ENCODE results near the gene CYBA.
"Not testable (repeated sequence)": the region's sequence is repeated elsewhere in the genome, so short reads cannot be mapped to it uniquely, and the experiment has no call there.

Gene CYBA

DNA sequence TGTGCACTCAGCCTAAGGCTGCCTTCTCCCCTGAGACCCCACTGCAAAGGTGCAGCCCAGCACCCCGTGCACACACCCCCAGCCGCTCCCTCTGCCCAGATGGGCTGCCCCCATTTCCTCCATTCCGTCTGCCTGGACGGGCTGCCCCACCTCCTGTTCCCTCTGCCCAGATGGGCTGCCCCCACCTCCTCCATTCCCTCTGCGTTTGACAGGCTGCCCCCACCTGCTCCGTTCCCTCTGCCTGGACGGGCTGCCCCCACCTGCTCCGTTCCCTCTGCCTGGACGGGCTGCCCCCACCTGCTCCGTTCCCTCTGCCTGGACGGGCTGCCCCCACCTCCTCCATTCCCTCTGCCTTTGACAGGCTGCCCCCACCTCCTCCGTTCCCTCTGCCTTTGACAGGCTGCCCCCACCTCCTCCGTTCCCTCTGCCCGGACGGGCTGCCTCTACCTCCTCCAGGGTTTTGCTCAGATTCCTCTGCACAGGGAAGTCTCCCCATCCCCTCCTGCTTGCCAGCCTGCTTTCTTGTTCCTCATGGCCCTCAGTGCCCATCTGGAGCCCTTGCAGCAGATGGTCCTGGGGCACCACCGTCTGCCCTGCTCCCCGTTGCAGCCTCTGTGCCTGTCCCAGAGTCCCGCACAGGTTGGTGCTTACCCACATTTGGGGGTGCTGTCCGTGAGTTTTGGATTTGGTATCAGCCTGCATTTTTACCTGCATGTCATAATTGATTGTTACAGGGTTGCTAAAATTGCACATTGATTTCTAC is 35.9 kb downstream of the CYBA start:
- no peak for DNase-seq (ENCODE audit: low spot score)

DNA sequence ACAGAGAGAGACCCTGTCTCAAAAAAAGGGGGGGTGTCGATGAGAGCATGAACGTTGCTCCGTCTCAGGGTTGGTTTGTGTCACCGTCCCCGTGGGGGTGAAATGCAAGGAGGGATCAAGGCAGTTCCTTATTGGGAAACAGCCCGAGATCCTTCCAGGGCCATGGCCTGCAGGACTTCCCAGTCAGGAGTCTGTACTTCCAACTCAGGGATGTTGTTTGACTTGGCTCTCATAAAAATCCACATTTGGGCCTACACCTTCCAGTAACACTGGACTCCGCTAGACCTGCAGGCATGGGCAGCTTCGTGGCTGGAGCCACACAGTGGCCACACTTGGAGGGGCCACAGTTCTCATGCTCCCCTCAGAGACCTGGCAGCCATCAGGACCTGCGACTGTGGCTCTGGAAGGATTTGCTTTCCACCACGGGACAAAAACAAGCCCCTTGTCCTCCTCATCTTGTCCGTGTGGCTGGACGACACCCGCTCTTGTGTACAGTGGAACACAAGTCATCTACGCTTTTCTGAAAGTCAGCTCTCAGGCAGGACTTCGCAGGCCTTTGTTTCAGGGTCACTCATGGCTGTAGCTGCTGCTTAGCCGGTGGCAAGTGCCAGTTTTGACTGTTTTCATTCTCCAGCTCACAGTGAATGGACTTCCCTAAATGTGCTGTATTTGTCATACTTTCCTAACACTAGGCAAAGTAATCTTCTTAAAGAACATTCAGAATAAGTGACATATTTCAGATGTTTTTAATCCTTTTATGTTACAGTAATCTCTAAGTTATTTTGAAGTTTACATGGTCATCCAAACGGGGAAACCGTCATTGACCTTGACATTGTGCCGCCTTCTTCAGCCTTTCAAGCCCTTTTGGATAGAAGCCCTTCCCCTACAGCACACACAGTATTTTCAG is 36.7 kb downstream of the CYBA start:
- no peak for DNase-seq (ENCODE audit: low spot score)

DNA sequence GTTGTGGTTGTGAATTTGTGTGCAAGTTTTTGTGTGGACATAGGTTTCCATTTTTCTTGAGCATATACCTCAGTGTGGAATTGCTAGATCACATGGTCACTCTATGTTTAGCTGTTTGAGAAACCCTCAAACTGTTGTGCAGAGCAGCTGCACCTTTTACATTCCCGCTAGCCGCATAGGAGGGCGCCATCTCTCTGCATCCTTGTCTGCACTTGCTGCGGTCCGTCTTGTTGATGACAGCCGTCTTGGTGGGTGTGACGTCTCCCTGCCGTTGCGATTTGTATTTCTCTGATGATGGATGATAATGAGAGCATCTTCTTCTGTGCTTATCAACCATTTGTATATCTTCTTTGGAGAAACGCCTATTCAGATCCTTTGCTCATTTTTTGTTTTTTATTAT is 37.6 kb downstream of the CYBA start:
- DNase-seq (ENCODE audit: low spot score) = no peak

DNA sequence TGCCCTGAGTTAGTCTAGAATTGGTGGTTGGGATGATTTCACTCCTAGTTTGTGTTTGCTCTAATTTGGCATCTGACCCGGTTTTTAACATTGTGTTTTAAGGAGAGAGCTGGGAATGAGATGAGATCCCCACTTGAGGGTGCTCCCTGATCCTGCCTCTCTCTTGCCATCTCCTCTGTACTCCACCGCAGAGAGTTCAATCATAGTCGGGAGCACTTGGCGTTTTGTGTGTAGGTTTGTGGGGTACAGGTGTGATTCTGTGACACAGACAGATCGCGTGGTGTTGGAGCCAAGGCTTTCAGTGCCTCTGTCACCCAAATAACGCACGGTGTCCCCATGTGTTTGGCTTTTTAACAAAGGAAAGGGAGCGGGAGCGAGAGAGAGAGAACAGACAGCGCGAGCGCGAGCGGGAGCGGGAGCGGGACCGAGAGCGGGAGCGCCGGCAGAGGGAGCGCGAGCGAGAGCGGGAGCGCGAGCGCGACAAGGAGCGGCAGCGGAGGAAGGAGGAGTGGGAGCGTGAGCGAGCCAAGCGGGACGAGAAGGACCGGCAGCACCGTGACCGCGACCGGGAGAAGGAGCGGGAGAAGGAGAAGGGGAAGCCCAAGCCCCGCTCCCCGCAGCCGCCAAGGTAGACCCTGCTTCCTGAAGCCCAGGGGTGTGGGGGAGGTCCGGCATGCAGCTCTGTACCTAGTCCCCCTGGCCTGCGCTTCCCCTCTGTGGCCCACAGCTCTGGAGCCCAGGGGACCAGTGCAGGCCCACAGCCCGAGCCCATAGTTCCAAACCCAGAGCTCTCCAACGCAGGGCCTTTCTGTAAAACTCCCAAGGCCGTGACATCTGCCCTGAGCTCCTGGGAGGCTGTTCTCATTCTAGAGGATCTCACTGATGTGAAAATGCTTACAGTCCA is 39.7 kb downstream of the CYBA start:
- no peak for DNase-seq (ENCODE audit: low spot score)

DNA sequence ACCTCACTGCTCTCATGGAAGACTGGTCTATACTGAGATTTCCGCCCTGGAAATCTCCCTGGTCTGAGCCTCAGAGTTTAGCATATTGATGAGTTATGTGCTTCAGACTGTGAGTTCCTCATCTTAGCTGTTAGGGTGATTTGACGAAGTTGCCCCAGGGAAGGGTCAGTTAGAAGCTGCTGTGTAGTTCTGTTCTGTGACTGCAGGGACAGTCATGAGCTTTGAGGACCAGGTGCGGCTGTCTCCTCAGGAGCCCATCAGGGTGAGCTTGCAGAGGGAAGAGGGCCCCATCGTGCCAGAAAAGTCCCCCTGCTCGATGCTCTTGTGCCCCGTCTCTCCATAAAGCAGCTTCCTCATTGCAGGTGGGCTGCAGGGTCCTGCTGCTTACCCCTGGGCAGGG is 40.8 kb downstream of the CYBA start:
- no peak for DNase-seq (ENCODE audit: low spot score)

DNA sequence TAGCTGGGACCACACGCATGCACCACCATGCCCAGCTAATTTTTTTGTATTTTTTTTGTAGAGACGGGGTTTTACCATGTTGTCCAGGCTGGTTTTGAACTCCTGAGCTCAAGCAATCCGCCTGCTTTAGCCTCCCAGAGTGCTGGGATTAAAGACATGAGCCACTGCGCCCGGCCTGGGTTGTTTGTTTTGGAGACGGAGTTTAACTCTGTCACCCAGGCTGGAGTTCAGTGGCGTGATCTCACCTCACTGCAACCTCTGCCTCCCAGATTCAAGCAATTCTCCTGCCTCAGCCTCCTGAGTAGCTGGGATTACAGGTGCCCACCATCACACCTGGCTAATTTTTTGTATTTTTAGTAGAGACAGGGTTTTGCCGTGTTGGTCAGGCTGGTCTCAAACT is 41.4 kb downstream of the CYBA start:
- DNase-seq (ENCODE audit: low spot score) = not testable (repeated sequence)

DNA sequence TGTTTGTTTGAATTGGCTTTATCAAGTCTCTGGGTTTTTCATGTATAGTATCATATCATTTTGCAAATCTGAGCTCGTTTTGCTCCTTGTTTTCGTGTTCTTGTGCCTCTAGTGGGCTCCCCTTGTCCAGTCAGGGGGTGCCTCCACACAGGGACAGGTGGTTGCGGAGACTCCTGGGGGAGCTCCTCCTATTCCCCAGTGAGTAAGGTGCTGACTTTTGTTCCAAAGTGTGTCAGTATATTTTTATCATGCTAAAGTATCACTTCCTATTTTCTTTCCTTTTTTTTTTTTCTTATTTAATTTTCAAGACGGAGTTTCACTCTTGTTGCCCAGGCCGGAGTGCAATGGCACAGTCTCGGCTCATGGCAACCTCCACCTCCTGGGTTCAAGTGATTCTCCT is 42.8 kb downstream of the CYBA start:
- no peak for DNase-seq (ENCODE audit: low spot score)

DNA sequence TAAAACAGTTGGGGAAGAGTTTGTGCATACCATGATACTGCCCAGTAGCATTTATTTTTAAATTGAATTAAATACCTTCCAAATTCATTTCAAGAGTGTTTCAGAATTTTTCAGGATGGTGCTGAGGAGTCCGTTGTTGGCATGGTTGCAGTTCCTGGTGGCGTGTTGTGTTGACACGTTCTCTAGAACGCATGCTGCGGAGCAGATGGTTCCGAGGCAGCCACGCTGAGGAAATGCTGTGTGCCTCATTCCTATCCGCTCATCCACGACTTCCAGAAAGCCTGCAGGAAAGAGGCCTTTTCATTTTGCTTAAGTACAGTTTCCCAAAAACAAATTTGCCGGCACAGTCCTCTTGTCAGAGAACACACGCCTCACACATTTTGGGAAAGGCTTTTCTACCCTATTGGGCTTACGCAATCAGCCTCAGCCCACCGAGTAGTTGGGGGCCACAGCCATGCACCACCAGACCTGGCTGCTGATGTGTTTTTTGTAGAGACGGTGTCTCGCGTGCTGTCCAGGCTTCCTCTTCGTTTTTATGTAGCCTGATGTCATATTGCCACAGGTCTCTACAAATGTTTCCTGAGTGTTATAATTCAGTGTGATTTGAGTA is 44.6 kb downstream of the CYBA start:
- DNase-seq (ENCODE audit: low spot score) = no peak

DNA sequence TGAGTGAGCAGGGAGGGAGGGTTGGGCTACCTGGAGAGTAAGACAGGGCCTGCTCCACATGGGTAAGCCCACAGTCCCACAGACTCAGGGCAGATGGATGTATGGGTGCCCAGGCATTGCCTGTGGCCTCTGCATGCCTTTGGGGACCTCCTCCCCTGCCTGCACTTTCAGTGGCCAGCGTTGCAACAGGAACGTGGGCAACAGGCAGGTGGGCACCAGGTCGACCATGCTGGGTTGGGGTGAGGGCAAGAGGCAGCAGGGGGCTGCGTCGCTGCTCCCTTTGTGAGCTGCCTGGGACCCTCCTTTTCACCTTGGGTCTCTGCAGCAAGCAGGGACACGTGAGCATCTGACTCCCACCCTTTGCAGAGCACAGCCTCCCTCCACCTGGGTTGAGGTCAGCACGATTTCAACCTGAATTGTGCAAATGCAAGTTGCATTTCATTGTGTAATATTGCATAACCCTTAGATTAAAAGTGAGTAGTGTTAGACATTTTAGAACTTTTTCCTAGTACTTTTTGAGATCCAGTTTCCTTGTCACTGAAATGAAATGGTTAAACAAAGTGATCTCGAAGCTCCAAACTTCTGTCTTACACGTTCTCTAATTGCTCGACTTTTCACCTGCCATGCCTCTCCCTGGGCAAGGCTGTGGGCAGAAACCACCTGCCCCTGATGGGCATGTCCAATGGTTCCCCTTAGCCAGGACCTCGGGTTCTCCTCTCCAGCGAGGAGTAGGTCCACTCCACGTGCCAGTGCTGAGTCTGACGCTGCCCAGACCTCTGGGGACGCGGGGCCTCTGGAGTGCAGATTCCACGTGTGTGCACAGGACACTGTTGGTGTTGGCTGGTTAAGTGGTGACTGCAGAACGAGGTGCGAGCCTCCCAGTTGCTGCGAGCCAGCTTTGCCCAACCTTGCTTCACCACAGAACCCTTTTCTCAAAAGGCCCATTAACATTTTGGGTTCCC is 45.4 kb downstream of the CYBA start:
- no peak for DNase-seq (ENCODE audit: low spot score)

DNA sequence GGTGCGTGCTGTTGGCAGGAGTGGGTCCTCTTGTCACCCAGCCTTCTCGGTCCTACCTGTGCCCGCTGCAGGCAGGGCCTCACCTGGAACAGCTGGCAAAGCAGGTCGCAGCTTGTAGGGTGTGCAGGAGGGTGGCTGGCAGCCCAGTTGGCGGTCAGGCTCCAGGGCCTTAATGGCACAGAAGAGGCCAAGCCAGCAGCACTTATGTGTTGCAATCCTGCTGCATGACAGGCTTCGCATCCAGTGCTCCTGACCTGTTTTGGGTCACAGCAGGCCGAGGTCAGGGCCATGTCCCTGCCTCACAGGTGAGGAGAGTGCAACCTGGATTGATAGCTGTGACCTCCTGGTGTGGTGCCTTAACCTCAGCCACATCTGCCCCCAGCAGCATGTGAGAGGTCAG is 48.8 kb downstream of the CYBA start:
- no peak for DNase-seq (ENCODE audit: low spot score)

DNA sequence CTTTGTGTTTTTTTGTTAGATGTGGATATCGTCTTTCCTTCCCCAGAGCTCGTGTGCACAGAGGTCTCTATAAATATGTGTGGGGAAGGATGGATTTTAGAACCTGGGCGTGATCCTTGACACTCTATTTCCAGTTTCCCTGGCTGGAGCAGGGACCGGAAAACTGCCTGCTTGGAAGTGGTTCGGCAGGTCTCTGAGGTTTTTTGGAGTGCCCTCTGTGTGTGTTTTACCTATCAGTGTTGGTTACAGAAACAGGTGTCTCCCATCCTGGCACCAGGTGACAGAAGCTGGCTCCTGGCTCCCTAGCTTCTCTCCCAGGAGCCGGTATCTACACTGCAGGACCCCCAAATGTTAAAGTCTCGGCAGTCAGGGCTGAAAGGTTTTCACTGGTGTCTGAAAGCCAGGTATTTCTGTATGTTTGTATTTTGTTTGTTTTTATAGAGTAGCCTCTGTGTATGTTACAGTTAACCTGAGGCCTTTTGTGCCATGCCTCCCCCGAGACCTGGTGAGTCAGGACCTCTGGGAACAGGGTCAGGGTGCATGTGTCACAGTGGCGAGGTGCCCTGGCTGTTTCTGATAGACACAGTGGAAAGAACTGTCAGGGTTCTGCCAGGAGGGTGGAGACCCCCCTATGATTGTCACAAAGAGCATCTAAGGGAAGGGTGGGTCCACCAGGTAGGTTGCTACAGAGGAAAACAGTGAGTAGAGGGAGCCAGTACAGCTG is 49.4 kb downstream of the CYBA start:
- no peak for DNase-seq (ENCODE audit: low spot score)

DNA sequence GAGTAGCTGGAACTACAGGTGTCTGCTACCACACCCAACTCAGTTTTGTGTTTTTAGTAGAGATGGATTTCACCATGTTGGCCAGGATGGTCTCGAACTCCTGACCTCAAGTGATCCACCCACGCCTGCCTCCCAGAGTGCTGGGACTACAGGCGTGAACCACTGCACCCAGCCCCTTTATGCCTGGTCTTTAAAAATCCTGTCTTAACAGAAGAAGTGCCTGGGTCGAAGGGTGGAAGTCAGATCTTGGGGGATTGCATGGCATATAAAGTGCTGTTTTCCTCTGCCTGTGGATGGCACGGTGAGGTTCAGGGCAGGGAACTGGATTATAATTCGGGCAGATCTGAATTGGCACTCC is 50.3 kb downstream of the CYBA start:
- no peak for DNase-seq (ENCODE audit: low spot score)

DNA sequence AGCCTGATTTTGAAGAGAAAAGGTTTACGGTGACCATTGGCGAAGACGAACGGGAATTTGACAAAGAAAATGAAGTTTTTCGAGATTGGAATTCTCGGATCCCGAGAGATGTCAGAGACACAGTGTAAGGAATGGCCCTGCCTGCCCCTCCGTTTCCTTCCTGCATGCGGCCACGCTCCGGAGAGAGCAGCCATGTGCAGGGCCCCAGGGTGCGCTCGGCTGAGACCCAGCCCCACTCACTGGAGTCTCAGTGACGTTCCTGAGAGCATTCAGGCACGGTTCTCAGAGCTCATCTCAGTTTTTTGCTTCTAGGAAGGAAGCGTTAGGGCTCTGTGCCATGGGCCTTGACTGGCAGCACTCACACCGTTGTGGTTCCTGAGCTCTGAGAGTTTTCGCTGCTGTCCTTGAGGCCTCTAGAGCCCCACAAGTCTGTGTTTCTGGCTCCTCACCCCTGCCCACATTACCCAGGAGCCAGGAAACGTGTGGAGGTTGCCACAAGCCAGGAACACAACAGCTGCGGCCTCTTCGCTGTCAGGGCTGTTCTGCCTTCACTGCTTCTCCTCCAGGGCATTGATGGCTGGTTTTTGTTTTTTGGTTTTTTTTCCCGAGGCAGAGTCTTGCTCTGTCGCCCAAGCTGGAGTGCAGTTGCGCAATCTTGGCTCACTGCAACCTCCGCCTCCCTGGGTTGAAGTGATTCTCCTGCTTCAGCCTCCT is 50.9 kb downstream of the CYBA start:
- DNase-seq (ENCODE audit: low spot score) = no peak

DNA sequence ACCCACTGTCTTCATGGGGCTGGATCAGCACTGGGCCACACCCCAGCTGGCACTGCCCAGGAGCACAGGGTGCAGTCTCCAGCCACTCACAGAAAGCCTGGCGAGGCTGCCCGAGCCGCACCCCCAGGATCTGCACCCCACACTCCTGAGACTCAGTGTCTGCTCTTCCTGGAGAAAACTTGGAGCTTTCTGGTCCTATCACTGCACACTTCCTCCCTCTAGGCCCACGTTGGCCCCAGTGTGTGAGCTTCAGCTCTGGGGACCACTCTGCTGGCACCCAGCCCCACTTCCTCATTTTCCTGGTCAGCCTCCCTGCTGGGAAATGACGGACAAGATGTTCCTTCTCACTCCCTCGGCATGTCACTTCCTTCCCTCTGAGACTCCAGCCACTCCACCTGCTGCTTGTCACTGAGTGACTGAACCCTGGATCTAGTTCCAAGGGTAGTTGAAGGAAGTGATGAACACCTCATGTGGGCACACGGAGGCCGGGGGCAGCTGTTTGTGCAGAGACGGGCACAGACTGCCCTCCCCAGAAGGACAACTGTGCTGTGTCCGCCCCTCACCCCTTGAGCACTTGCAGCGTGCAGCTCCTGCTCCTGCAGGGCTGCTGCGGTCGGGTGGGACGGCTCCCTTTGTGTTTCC is 51.6 kb downstream of the CYBA start:
- DNase-seq (ENCODE audit: low spot score) = no peak

DNA sequence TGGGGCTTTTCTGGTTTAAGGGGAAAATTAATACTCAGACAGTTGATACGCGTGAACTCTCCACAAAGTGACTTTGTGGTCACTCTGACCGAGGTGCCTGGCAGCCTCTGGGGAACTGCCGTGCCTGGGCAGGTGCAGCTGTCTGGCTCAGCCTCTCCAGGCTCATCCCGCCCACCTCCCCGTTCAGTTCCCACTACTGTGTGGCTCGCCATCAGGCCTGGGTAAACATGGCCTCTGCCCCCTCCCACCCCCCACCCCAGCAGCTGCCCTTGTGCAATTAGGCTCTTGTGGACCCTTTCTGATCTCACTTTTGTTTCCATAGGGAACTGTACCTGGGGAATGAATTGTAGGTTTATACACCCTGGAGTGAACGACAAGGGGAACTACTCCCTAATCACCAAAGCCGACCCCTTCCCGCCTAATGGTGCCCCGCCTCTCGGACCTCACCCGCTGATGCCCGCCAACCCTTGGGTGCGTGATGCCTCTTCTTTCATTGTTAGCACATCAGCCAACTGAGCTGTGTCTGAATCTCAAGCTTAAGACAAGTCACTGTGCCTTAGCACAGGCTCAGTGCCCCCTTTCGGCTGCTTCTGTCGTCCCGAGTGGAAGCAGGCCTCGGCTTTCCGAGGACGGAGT is 52.9 kb downstream of the CYBA start:
- no peak for DNase-seq (ENCODE audit: low spot score)

DNA sequence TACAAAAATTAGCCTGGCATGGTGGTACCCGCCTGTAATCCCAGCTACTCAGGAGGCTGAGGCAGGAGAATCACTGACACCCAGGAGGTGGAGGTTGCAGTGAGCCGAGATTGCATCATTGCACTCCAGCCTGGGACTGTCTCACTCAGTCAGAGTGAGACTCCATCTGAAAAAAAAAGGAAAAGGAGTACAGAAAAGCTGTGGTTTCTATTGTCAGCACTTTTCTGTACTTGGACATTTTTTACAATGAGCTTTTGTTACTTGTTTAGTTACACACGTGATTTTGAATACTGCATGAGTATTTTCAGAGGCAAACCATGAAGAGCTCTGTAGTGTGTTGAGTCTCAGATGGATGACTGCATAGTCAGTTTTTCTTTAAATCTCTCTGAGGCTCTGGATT is 54.4 kb downstream of the CYBA start:
- DNase-seq (ENCODE audit: low spot score) = no peak

DNA sequence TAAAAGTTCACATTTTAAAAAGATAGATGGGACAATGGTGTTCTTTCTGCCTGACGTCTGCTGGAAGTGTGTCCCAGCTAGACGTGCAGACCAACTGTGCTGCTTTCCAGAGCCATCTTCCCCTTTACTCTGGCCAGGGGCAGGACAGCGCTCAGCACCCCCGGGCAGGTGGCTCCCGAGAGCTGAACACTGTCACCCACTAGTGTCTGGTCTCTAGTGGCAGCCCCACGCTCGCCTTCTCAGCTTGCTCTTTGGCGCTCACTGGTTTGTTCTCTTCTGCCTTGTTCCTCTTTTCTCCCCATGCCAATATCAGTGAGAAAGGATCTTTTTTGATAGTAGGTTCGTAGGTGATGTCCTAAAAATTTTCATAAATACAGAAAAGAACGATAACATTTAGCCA is 54.9 kb downstream of the CYBA start:
- DNase-seq (ENCODE audit: low spot score) = no peak

DNA sequence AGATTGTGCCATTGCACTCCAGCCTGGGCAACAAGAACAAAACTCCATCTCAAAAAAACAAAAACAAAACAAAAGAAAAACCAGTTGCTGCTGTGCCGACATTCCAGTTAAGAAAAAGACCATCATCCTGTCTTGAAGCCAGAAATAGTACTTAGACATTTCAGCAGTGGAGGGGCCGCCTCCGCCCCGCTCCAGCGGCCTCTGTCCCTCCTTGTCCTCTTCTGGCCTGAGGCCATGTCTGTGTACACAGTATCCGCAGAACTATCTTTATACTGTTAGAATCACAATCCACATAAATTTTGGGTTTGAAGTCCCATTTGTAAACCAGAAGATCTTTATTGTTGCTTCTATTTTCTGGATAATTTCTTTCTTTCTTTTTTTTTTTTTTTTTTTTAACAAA is 55.8 kb downstream of the CYBA start:
- no peak for DNase-seq (ENCODE audit: low spot score)

DNA sequence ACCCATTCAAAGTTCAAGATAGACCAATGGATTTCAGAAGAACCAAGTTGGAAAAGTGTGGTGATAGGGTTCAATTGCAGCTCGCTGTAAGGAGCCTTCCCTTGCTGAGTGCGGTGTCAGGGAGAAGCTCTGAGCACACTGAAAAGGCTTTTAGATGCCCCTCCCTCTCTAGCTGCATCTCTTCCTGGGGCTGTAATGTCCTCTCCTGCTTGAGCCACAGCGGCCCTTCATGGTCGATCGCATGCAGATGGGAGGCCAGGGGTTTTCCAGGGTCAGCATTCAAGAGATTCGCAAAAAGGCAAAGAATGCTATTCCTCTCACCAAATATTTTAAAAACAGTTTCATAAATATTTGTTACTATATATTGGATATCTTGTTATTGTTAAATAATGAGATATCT is 56.9 kb downstream of the CYBA start:
- no peak for DNase-seq (ENCODE audit: low spot score)
